HAP-1 (cell line): ENCODE data around the gene CLINT1.

Experiments used
- DNase-seq, 2 experiments: peaks; one replicate each; pipeline ENCODE4 v3.0.0-alpha.2; 2016 to 2020; ENCODE audit warnings: low spot score in 2 of 2
- H3K27me3 ChIP-seq: fragments of 250-450 bp; sonication (Bioruptor Pico); 2 replicates; pipeline ENCODE4 v1.5.1; 2020; ENCODE audit warnings: low read depth, mild to moderate bottlenecking, moderate library complexity
- H3K36me3 ChIP-seq: fragments of 250-450 bp; sonication (Bioruptor Pico); replicated peaks from 2 replicates; pipeline ENCODE4 v1.5.1; 2020; ENCODE audit warnings: mild to moderate bottlenecking
- H3K4me1 ChIP-seq: fragments of 250-450 bp; sonication (Bioruptor Pico); 2 replicates; pipeline ENCODE4 v1.5.1; 2020; ENCODE audit warnings: mild to moderate bottlenecking
- H3K4me3 ChIP-seq: fragments of 250-450 bp; sonication (Bioruptor Pico); 2 replicates; pipeline ENCODE4 v1.5.1; 2020; ENCODE audit warnings: mild to moderate bottlenecking, moderate library complexity
- H3K9me3 ChIP-seq: fragments of 250-450 bp; sonication (Bioruptor Pico); 2 replicates; pipeline ENCODE4 v1.5.1; 2020; ENCODE audit warnings: mild to moderate bottlenecking, moderate library complexity
- in situ Hi-C: fragments of 300-500 bp; cut with MboI; formaldehyde crosslinking; loops from 3 replicates; pipeline ENCODE4 v1.14.3; 2020; ENCODE audit warnings: low sequenced_read_pairs, inconsistent platforms, mixed read lengths

CLINT1 gene

DNA sequence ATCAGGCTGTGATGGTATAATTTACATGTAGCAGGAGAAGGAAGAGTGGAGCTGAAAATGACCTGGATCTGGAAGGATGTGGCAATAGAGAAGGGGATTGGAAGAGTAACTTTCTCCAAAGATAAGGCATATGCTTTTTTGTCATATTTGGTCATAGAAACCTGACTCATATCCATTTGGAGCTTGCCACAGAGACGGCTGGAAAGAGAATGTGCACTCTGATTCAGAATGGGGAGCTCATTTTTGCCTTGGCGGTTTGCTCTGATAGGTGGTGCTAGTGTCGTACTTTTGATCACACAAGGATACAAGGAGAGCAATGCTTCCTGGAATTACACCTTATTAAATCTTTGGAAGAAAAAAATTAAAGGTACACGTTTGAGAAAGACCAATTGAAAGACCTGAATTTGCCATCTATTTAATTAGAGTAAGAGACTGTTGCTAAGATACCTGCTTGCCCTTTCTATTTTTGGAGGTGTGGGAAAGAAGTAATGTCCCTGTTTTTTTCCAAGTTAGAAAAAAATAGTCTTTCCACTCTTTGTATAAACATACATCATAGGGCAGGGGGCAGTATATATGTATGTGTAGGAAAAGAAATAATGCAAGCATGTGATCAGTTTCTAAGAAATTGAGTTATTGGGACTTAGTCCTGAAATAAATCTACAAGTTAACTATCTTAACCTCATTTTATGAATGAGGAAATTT, 110.0 kb downstream of the CLINT1 start:
- in situ Hi-C loops = no loop called here
- H3K27me3 ChIP-seq = no peaks in the 10 kb centered on the region
- DNase-seq = no peak
- H3K9me3 ChIP-seq = no peaks in the 10 kb centered on the region
- H3K36me3 ChIP-seq = peaks cover 20% of the 10 kb centered on the region
- H3K4me1 ChIP-seq = peaks cover 12% of the 10 kb centered on the region
- no peak overlapping the region for H3K4me3 ChIP-seq

DNA sequence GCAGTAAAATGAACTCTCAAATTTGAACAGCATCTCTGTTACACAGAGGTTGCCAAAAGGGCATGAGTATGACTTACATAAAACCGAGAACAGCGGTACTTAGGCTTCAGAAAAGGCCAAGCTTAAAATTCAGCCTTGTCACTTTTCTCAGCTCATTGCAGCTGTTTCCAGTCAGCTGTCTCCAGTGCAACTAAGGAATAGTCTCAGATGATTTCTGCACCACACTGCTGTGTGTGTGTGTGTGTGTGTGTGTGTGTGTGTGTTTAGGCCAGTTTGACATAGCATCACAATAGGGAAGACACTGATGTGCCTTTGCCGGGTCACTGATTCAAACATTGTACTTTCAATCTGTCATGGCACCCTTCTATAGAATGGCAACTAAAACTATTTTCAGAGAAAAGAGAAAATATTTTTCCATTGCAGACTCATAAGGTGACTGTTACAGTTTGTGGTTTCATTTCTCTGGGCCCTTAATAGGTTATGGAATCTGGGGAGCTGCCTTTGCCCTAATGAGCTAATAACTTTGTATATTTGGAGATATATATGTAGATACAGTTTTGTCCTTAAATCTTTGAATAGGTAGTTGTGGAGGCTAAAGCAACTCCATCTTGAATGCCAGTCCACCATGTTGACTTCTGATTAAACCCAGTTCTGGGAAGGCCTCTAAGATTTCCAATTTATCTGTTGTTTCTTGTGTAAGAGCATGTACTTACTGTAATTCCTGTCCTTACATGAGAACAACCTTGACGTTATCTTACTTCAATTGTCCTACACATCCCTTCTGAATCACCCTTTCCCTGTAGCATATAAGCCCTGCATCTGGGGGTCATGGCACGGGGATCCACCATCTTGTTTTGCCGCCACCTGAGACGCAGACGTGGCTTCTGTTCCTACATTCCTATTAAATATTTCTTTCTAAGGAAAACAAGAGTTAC, 110.9 kb downstream of the CLINT1 start:
- Histone ChIP-seq H3K36me3 (peaks cover 12% of the 10 kb centered on the region), H3K27me3 (no peaks in the 10 kb centered on the region; the same call in 1 of the 2 replicates), H3K4me1 (peaks cover 14% of the 10 kb centered on the region), H3K9me3 (no peaks in the 10 kb centered on the region), H3K4me3 (no peak overlapping the region)
- in situ Hi-C loops = no loop called here
- no peak for DNase-seq

DNA sequence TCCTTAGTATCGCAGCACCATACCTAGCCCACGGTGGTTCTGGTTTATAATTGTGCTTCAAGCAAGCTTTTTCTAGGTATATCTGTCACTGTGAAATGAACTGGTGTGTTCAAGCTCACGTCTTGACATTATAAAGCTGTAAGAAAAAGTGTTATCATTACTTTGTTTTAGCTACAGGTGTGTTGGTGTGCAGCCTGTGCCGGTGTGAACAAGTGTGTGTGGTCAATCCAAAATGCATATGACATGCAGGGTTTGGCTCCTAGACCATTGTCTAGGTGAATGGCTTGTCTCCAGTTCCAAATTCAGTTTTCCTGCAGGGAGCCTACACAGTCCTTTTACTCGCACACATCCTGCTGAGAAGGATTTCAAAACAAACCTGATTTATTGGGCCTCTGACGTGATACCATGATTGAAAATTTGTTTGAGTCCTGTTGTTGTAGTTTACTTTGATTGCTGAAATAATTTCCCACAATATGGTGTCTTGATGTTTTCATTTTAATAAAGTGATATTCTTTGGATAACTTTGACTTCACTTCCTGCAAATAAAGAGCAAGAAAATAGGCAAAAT, 111.7 kb downstream of the CLINT1 start:
- no peak for DNase-seq

DNA sequence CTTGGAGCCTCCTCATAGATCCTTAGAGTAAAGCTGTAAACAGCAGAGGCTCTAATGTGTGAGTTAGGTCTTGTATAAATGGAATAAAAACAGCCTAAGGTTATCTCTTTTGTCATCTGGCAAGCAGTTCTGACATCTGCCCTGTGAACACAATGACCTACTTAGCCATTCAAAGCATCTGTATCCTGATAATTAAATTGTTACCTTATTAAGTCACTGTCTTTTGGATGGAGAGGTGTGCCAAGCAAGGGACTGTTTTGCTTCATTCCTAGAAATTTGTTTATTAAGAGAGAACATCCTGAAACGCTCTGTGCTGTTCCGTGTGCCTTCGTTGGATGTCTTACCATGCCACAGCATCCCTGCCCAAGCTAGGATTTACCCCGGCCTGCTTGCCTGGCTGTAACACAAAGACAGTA, 113.9 kb downstream of the CLINT1 start:
- in situ Hi-C loops = no loop called here
- Histone ChIP-seq H3K4me1 (peaks cover 17% of the 10 kb centered on the region), H3K36me3 (no peaks in the 10 kb centered on the region; the same call in 1 of the 2 replicates), H3K27me3 (no peaks in the 10 kb centered on the region; the same call in 1 of the 2 replicates), H3K9me3 (no peaks in the 10 kb centered on the region), H3K4me3 (peak overlapping the region; percentile 58)
- DNase-seq = no peak

More for the DNA sequence above, 111.7 kb downstream of the CLINT1 start:
- H3K4me1 ChIP-seq = peaks cover 17% of the 10 kb centered on the region
- no peaks in the 10 kb centered on the region for H3K9me3 ChIP-seq
- no peak overlapping the region for H3K4me3 ChIP-seq
- in situ Hi-C loops = no loop called here
- H3K36me3 ChIP-seq = peaks cover 8% of the 10 kb centered on the region
- no peaks in the 10 kb centered on the region; the same call in 1 of the 2 replicates for H3K27me3 ChIP-seq

DNA sequence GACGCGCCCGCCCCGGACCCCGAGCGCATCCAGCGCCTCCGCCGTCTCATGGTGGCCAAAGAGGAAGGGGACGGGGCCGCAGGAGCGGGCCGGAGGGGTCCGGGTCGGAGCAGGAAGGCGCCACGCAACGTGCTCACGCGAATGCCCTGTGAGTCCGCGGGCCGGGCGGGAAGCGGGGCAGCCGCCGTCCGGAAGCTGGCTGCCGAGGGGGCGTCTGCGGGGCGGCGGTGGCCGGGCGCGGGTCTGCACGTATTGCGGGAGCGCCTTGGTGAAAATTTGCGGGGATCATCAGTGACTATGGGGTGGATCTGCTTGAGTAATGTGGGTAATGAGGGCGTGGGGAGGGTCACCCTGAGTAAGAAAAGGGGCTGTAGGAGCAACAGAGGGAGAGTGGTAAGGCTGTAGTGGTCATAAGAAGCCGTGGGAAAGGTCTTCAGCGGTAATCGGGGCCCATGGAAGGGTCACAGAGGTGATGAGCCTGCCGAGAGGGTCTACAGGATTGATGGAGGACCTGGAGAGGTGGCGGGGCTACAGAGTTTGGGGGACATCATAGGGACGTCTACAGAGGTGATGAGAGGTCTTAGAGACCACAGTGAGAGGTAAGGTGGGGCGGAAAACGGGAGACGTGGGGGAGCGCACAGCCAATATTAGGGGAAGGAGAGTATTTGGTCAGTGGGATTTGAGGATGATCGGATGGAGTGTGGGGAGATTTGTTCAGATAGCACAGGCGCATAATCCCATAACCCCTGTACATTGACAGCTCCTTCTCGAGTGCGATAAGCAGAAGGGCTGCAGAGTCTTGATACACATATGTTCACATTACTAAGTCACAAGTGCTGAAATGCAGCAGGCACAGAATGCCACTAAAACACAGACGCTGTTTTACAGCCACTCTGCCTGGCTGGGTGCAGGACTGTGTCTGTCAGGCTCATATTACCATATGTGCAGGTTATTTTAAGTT, 114.6 kb downstream of the CLINT1 start:
- Histone ChIP-seq H3K27me3 (no peaks in the 10 kb centered on the region; the same call in 1 of the 2 replicates), H3K36me3 (no peaks in the 10 kb centered on the region; the same call in none of the 2 replicates), H3K4me1 (peaks cover 17% of the 10 kb centered on the region), H3K4me3 (peak overlapping the region; percentile 58), H3K9me3 (no peaks in the 10 kb centered on the region)
- DNase-seq = peak; percentile 10 to 32
- in situ Hi-C loops = no loop called here

DNA sequence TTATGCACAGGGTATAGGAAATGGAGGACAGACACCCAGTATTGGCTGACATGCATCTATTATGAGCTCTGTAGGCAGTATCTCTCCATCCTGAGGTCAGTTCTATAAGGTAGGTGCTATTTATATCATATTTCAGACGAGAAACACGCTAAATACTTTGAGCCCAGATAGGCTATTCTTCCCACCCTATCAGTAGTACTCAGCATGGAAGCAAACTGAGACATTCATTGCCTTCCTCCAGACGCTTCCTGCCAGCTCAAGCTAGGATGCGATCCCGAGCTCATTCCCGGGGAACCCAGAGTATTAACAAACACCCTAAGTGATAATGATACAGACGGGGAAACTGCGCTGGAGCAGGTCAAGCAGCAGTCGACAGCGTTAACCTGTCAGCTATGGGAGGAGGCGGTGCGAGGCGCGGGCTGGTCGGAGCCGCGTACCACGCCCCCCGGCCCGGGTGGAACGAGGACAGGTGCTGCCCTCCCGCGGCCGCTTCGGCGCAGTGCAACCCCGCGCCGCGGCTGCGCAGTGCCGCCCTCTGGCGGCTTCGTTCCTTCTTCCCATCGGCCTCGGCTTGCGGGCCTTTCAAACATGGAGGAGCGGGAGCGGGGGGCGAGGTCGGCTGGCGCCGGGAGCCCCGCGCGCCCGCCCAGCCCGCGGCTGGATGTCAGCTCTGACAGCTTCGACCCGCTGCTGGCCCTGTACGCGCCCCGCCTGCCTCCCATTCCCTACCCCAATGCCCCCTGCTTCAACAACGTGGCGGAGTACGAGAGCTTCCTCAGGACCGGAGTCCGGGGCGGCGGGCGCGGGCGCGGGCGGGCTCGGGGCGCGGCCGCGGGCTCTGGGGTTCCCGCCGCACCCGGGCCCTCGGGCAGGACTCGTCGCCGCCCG, 115.5 kb downstream of the CLINT1 start, which contains the start of gene LSM11:
Gene LSM11 (plus strand): TSS at position 550 of the 888 bp plus-strand sequence. CDS start 39 bp downstream, at position 589.
- Histone ChIP-seq H3K9me3 (no peaks in the 10 kb centered on the region), H3K36me3 (no peaks in the 10 kb centered on the region; the same call in none of the 2 replicates), H3K4me3 (peak within 1 kb of the TSS; percentile 58), H3K27me3 (no peaks in the 10 kb centered on the region; the same call in 1 of the 2 replicates), H3K4me1 (peaks cover 17% of the 10 kb centered on the region)
- in situ Hi-C loops = no loop called here
- peak; percentile 77 to 92 for DNase-seq

DNA sequence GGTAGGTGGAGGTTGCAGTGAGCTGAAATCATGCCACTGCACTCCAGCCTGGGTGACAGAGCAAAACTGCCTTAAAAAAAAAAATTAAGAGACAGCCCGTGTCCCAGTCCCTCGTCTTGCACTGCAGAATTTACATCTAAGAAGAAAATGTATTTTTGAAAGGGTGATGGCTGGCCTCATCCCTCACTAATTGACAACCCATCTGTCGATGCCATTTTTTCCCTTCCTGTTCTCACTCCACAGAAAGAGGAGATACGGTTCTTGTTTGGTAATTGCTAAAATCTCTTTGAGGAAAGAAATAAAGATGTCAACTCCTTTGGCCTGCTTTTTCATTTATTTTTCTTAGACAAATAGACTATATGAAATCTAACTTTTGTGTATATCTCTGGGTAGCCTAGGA, 117.8 kb downstream of the CLINT1 start:
- in situ Hi-C loops = no loop called here
- DNase-seq = no peak
- Histone ChIP-seq H3K36me3 (peaks cover 13% of the 10 kb centered on the region), H3K9me3 (no peaks in the 10 kb centered on the region), H3K27me3 (no peaks in the 10 kb centered on the region; the same call in 1 of the 2 replicates), H3K4me3 (no peak overlapping the region), H3K4me1 (peaks cover 17% of the 10 kb centered on the region)

DNA sequence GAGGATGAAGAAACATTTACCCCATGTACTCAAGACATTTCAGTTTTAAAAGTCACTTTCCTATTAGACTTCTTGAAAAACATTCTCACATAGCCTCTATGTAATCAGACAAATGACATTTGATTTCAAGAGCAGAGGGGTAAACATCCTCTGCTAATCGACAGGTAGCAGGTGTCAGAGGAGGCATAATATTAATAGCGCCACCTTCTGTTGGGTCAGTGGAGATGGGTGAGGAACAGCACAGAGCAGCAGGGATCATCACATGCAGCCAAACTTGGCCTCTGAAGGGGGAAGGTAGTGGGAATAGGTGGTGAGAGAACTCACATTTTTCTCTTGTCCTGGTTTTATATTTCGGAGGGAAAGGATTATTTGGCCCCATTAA, 118.7 kb downstream of the CLINT1 start:
- in situ Hi-C loops = no loop called here
- H3K4me3 ChIP-seq = no peak overlapping the region
- DNase-seq = peak in 1 of 2 experiments; percentile 35
- H3K9me3 ChIP-seq = no peaks in the 10 kb centered on the region
- H3K27me3 ChIP-seq = no peaks in the 10 kb centered on the region; the same call in 1 of the 2 replicates
- H3K4me1 ChIP-seq = peaks cover 20% of the 10 kb centered on the region
- peaks cover 15% of the 10 kb centered on the region for H3K36me3 ChIP-seq

DNA sequence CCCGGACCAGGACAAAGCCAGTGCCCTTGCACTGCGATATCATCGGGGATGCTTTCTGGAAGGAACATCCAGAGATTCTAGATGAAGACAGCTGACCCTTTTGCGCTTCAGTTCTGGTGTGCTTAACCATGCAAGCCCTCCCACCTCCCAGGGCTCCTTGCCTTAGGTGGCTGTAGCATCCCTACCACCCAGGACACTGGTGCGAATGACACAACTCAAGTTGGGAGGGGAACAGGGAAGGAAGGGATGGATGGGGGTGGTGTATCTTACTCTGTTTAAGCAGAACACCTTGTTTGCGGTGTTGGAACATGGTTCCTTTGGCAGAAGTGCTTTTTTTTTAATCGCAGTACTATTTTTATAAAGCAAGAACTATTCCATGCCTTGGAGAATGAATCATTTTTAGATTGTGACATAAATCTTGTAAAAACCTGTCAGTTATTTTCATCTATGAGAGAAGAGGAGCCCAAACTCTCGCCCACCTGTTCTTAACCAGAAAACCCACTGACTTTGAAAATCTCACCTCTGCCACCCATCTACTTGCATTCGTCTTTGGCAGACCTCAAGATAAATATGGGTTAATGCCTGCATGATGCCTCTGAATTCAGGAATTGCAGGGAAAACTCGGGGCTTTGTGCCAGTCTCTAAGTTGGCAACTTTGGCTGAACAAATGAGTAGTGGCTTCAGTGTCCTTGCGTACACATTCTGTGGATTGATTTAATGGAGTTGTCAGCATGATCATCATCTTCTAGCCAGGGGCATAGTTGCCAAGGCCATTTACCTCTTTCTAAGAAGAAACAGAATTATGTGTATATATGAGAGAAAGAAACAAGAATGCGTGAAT, 119.3 kb downstream of the CLINT1 start:
- Histone ChIP-seq H3K4me3 (no peak overlapping the region), H3K27me3 (no peaks in the 10 kb centered on the region; the same call in 1 of the 2 replicates), H3K36me3 (peaks cover 19% of the 10 kb centered on the region), H3K4me1 (peaks cover 14% of the 10 kb centered on the region), H3K9me3 (no peaks in the 10 kb centered on the region)
- in situ Hi-C loops = no loop called here
- DNase-seq = no peak

DNA sequence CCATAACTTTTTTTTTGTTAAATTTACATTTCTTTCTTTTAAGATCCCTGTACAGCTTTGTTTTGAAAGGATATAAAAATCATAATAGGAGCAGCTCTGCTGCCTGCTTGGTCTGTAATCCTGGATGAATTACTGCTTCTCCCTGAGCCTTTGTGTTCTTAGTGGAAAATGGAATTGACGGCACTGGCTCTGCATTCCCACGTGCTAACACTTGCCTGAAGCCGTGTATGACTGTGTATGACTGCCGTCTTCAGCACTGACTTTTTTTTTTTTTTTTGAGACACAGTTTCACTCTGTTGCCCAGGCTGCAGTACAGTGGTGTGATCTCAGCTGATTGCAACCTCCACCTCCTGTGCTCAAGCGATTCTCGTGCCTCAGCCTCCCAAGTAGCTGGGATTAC, 123.0 kb downstream of the CLINT1 start:
- peak; percentile 58 to 71 for DNase-seq
- Histone ChIP-seq H3K4me1 (peaks cover 6% of the 10 kb centered on the region), H3K27me3 (no peaks in the 10 kb centered on the region), H3K9me3 (no peaks in the 10 kb centered on the region), H3K4me3 (no peak overlapping the region), H3K36me3 (peaks cover 22% of the 10 kb centered on the region)
- in situ Hi-C loops = no loop called here
